Activated CD8-positive, alpha-beta T cell treated with anti-CD3 and anti-CD28 coated beads for 36 hours (primary cell): ENCODE results near the gene YPEL3. TPM values are rescaled to one million over a fixed set of nuclear protein-coding genes. Genes with fewer than 3 reads are reported as not detected.

Source experiments
- ATAC-seq: fragments of 200-7000 bp; cut with Tn5 transposase; one replicate; pipeline ENCODE4 v1.10.0; 2021; ENCODE audit warnings: mild to moderate bottlenecking, moderate library complexity
- CTCF ChIA-PET: fragments of 350-600 bp; sonication (Branson Sonifier 250); formaldehyde crosslinking; loops from one replicate; lab custom pipeline; 2021; ENCODE audit warnings: antibody characterized with exemption; lab: Charles Lee
- POLR2A ChIA-PET: fragments of 350-600 bp; sonication (Branson Sonifier 250); formaldehyde crosslinking; loops from one replicate; lab custom pipeline; 2021; ENCODE audit warnings: antibody characterized with exemption; lab: Charles Lee
- DNase-seq: peaks from one replicate; pipeline ENCODE4 v3.0.0-alpha.2; 2020
- H3K27ac Mint-ChIP-seq: one replicate; pipeline ENCODE4 v1.8.0; 2021; ENCODE audit warnings: mild to moderate bottlenecking, mixed read lengths
- H3K27me3 Mint-ChIP-seq: one replicate; pipeline ENCODE4 v1.8.0; 2021; ENCODE audit warnings: mixed read lengths
- H3K36me3 Mint-ChIP-seq: one replicate; pipeline ENCODE4 v1.8.0; 2021; ENCODE audit warnings: low read depth, mixed read lengths
- H3K4me1 Mint-ChIP-seq: one replicate; pipeline ENCODE4 v1.8.0; 2021; ENCODE audit warnings: low read depth, mixed read lengths
- H3K4me3 Mint-ChIP-seq: one replicate; pipeline ENCODE4 v1.8.0; 2021; ENCODE audit warnings: mild to moderate bottlenecking, moderate library complexity, mixed read lengths
- H3K9me3 Mint-ChIP-seq: one replicate; pipeline ENCODE4 v1.8.0; 2021; ENCODE audit warnings: mixed read lengths
- intact Hi-C: fragments of 100-400 bp; cut with micrococcal nuclease; formaldehyde crosslinking; loops from one replicate; pipeline ENCODE4 v1.10.0; 2022
- total RNA-seq, 2 experiments: library from RNA; stranded (reverse); gene quantifications; one replicate each; pipeline ENCODE4 v1.2.3, GENCODE V29; 2021
- TF ChIP-seq, protein P1 (sequence below): fragments of 200-600 bp; IDR thresholded peaks from one replicate; pipeline ENCODE4 v1.8.0; 2022; ENCODE audit warnings: antibody characterized with exemption, mild to moderate bottlenecking

The YPEL3 gene
- total RNA-seq, 2 experiments from 2014 or later: 17.7 to 19.5 TPM

DNA sequence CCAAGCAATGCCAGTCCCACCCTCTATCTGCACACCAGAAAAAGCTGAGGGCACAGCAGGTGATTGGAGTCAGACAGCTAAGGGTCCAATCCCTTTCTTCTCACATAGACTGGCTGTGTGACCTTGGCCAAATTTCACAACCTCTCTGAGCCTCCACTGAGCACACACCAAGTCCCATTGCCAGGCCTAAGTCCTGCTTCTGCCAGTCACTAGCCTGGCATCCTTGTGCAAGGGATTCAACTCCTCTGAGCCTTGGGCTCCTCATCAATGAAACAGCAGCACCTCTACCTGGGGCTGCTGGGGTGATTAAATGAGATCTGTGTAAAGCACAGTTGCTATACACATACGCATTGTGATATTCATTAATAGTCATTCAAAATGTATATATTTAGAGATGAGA lies 49.4 kb downstream of the YPEL3 start:
- POLR2A ChIA-PET: interaction anchor here (0.6 kb wide), 1 partner anchor 28 kb away, joined by 3 read pairs; no protein-coding TSS in a partner anchor
- CTCF ChIA-PET: interaction anchor here (0.6 to 3.0 kb wide), 3 partner anchors 8 to 91 kb away, joined by 3 to 20 read pairs (median 3); partner anchors contain the start of gene TLCD3B
- ATAC-seq (no peak), DNase-seq (no peak)
- intact Hi-C loops: no loop called here
- TF ChIP-seq, protein P1, sequence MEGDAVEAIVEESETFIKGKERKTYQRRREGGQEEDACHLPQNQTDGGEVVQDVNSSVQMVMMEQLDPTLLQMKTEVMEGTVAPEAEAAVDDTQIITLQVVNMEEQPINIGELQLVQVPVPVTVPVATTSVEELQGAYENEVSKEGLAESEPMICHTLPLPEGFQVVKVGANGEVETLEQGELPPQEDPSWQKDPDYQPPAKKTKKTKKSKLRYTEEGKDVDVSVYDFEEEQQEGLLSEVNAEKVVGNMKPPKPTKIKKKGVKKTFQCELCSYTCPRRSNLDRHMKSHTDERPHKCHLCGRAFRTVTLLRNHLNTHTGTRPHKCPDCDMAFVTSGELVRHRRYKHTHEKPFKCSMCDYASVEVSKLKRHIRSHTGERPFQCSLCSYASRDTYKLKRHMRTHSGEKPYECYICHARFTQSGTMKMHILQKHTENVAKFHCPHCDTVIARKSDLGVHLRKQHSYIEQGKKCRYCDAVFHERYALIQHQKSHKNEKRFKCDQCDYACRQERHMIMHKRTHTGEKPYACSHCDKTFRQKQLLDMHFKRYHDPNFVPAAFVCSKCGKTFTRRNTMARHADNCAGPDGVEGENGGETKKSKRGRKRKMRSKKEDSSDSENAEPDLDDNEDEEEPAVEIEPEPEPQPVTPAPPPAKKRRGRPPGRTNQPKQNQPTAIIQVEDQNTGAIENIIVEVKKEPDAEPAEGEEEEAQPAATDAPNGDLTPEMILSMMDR: no peak
- Mint-ChIP-seq H3K27me3 (no peaks in the 10 kb centered on the region), H3K4me3 (no peak overlapping the region), H3K36me3 (no peaks in the 10 kb centered on the region), H3K27ac (no peak overlapping the region), H3K4me1 (peaks cover 2% of the 10 kb centered on the region), H3K9me3 (no peaks in the 10 kb centered on the region)

DNA sequence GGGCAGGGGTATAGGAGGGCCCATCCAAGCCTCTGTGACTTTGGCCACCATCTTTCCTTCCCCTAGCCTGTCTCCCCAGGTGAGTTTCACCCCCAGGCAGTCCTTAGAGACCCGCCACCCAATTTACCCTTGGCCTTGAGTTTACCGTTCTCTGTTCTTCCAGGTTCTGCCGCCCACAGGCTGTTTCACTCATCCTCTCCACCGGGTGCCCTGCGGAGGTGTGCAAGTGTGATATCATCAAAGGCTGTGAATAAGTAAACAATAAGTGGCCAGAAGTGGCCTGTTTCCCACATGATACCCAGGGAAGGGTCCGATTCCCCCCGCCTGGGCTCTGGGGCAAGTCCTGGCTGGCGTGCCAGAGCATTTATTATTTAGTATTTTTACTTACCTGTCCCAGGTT lies 49.8 kb downstream of the YPEL3 start:
- H3K27ac Mint-ChIP-seq: no peak overlapping the region
- TF ChIP-seq, protein P1: no peak
- no peaks in the 10 kb centered on the region for H3K36me3 Mint-ChIP-seq
- no peaks in the 10 kb centered on the region for H3K27me3 Mint-ChIP-seq
- ChIA-PET POLR2A (interaction anchor here (0.6 to 1.3 kb wide), 2 partner anchors 28 to 50 kb away, joined by 3 read pairs; partner anchors contain the start of gene INO80E), CTCF (interaction anchor here (0.8 kb wide), 1 partner anchor 9 kb away, joined by 3 read pairs; no protein-coding TSS in a partner anchor)
- H3K4me3 Mint-ChIP-seq: no peak overlapping the region
- no peaks in the 10 kb centered on the region for H3K9me3 Mint-ChIP-seq
- intact Hi-C loops: no loop called here
- no peak for ATAC-seq
- DNase-seq: no peak
- H3K4me1 Mint-ChIP-seq: no peaks in the 10 kb centered on the region

Other genes with a start within 250 kb of the YPEL3 start
- gene CDIPT, start 233.0 kb downstream of the YPEL3 start, total RNA-seq: 10 to 100 TPM; 30.2 to 35.4 TPM
- gene SEZ6L2, start 196.7 kb downstream of the YPEL3 start, total RNA-seq: under 1 TPM; 0.11 to 0.13 TPM
- gene ASPHD1, start 195.7 kb downstream of the YPEL3 start, total RNA-seq: 1 to 10 TPM; 2.0 to 2.1 TPM
- gene KCTD13, start 170.0 kb downstream of the YPEL3 start, total RNA-seq: 10 to 100 TPM; 35.2 to 35.3 TPM
- gene TMEM219, start 134.1 kb downstream of the YPEL3 start, total RNA-seq: 10 to 100 TPM; 31.9 to 34.9 TPM
- gene TAOK2, start 122.3 kb downstream of the YPEL3 start, total RNA-seq: 10 to 100 TPM; 25.0 to 25.9 TPM
- gene HIRIP3, start 100.6 kb downstream of the YPEL3 start, total RNA-seq: 10 to 100 TPM; 35.2 to 36.4 TPM
- gene INO80E, start 100.0 kb downstream of the YPEL3 start, total RNA-seq: 10 to 100 TPM; 75.9 to 79.1 TPM
- 1 to 10 TPM in 1 of 2 experiments, under 1 TPM in 1; 0.68 to 1.8 TPM for gene DOC2A, start 85.2 kb downstream of the YPEL3 start, total RNA-seq
- not detected for gene C16orf92, start 73.0 kb downstream of the YPEL3 start, total RNA-seq
- gene TLCD3B, start 64.9 kb downstream of the YPEL3 start, total RNA-seq: 1 to 10 TPM; 3.5 to 3.6 TPM
- gene ALDOA, start 30.5 kb downstream of the YPEL3 start, total RNA-seq: 1,000 to 10,000 TPM; 3,042 to 3,081 TPM
- 100 to 1,000 TPM; 116 to 121 TPM for gene PPP4C, start 20.2 kb downstream of the YPEL3 start, total RNA-seq
- 1 to 10 TPM; 2.5 TPM for gene TBX6, start 4.3 kb downstream of the YPEL3 start, total RNA-seq
- 1 to 10 TPM; 4.5 to 5.7 TPM for gene GDPD3, start 17.3 kb upstream of the YPEL3 start, total RNA-seq
- gene MAPK3, start 27.0 kb upstream of the YPEL3 start, total RNA-seq: 10 to 100 TPM; 57.6 to 60.1 TPM
- gene CORO1A, start 87.4 kb upstream of the YPEL3 start, total RNA-seq: 1,000 to 10,000 TPM; 1,130 to 1,151 TPM
- 100 to 1,000 TPM; 248 to 254 TPM for gene BOLA2B, start 97.5 kb upstream of the YPEL3 start, total RNA-seq
- gene SLX1A, start 97.7 kb upstream of the YPEL3 start, total RNA-seq: 100 to 1,000 TPM; 116 to 129 TPM
- 10 to 100 TPM; 14.8 to 18.0 TPM for gene SULT1A3, start 103.0 kb upstream of the YPEL3 start, total RNA-seq
- 10 to 100 TPM; 14.7 to 20.7 TPM for gene NPIPB13, start 152.3 kb upstream of the YPEL3 start, total RNA-seq